ENCODE measurements around the gene RCBTB2. TPM values are rescaled to one million over a fixed set of nuclear protein-coding genes. Genes with fewer than 3 reads are reported as not detected.

The RCBTB2 gene
- total RNA-seq, 4 donors from 2014 or later = 2.6 to 72.0 (median 9.5) TPM

- no peak overlapping the region for H3K27ac ChIP-seq
- intact Hi-C loops (cut with DNase I; ENCODE audit: low total_unique reads) = no loop called here
- H3K36me3 ChIP-seq = peaks cover 0 to 2% of the 10 kb centered on the region in 2 donors
- DNase-seq = no peak
- no peaks in the 10 kb centered on the region for H3K27me3 ChIP-seq
- no peak overlapping the region for H3K4me3 ChIP-seq
- TF ChIP-seq CTCF (IDR thresholded peaks at IDR 0.05) (no peak), POLR2A (IDR thresholded peaks at IDR 0.05) (no peak)
- H3K9me3 ChIP-seq = no peaks in the 10 kb centered on the region
- H3K4me1 ChIP-seq = no peaks in the 10 kb centered on the region
These were observed 55.6 kb downstream of the RCBTB2 start for GRCh38 chr13:48477191-48477855.

GRCh38 chr13:48476686-48477085 is 56.2 kb downstream of the RCBTB2 start:
- intact Hi-C loops (cut with DNase I; ENCODE audit: low total_unique reads) = no loop called here
- H3K27ac ChIP-seq = no peak overlapping the region

GRCh38 chr13:48476215-48476614 is 56.7 kb downstream of the RCBTB2 start:
- Histone ChIP-seq H3K4me1 (no peaks in the 10 kb centered on the region), H3K36me3 (no peaks in the 10 kb centered on the region), H3K27ac (no peak overlapping the region), H3K27me3 (no peaks in the 10 kb centered on the region), H3K9me3 (no peaks in the 10 kb centered on the region), H3K4me3 (no peak overlapping the region)
- intact Hi-C loops (cut with DNase I; ENCODE audit: low total_unique reads) = no loop called here
- TF ChIP-seq POLR2A (IDR thresholded peaks at IDR 0.05) = no peak
- no peak for TF ChIP-seq CTCF (IDR thresholded peaks at IDR 0.05)
- DNase-seq = no peak

More at GRCh38 chr13:48476686-48477085, 56.2 kb downstream of the RCBTB2 start:
- TF ChIP-seq POLR2A (IDR thresholded peaks at IDR 0.05) = no peak
- no peak for TF ChIP-seq CTCF (IDR thresholded peaks at IDR 0.05)
- H3K27me3 ChIP-seq = no peaks in the 10 kb centered on the region
- H3K4me3 ChIP-seq = no peak overlapping the region
- H3K9me3 ChIP-seq = no peaks in the 10 kb centered on the region
- H3K36me3 ChIP-seq = no peaks in the 10 kb centered on the region
- no peak for DNase-seq
- no peaks in the 10 kb centered on the region for H3K4me1 ChIP-seq

- Histone ChIP-seq H3K36me3 (no peaks in the 10 kb centered on the region), H3K27ac (no peak overlapping the region), H3K4me1 (no peaks in the 10 kb centered on the region), H3K9me3 (no peaks in the 10 kb centered on the region), H3K27me3 (no peaks in the 10 kb centered on the region), H3K4me3 (no peak overlapping the region)
- intact Hi-C loops (cut with DNase I; ENCODE audit: low total_unique reads) = no loop called here
- TF ChIP-seq POLR2A (IDR thresholded peaks at IDR 0.05) (no peak), CTCF (IDR thresholded peaks at IDR 0.05) (no peak)
- DNase-seq = no peak
These were observed 57.6 kb downstream of the RCBTB2 start for GRCh38 chr13:48475230-48475629.

GRCh38 chr13:48457578-48458242 is 75.2 kb downstream of the RCBTB2 start:
- Histone ChIP-seq H3K27ac (no peak overlapping the region), H3K4me1 (no peaks in the 10 kb centered on the region), H3K36me3 (no peaks in the 10 kb centered on the region), H3K9me3 (no peaks in the 10 kb centered on the region), H3K27me3 (no peaks in the 10 kb centered on the region), H3K4me3 (no peak overlapping the region)
- no peak for DNase-seq
- intact Hi-C loops (cut with DNase I; ENCODE audit: low total_unique reads) = no loop called here
- no peak for TF ChIP-seq POLR2A (IDR thresholded peaks at IDR 0.05)
- no peak for TF ChIP-seq CTCF (IDR thresholded peaks at IDR 0.05)
